NCI-H2196 (cell line): ENCODE results near the gene ODAD3.
"Not testable (repeated sequence)": the region's sequence is repeated elsewhere in the genome, so short reads cannot be mapped to it uniquely, and the experiment has no call there.

Experiments
- DNase-seq: peaks from one replicate; lab custom pipeline; 2025; ENCODE audit not compliant: unreplicated experiment; lab: John Stamatoyannopoulos, UW

Gene ODAD3

GRCh38 chr19:11444059-11444458 is 9.1 kb upstream of the ODAD3 start:
- DNase-seq: no peak

DNA sequence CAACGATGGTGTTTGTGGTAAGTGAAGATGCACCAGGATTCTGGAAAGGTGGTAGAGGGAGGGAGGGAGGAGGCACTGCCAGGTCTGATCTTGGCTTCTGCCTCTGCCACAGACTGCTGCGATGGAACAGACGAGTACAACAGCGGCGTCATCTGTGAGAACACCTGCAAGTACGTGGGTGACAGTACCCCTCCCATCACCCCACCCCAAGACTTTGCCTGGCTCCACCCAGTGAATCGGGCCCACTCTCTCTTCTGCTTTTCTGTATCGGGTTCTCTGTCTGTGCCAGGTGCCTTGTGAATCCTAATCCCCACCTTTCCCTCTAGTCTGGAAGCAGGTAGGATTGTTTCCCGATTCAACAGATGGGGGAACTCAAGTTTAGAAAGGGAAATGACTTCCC is 3.0 kb upstream of the ODAD3 start:
- DNase-seq: no peak

DNA sequence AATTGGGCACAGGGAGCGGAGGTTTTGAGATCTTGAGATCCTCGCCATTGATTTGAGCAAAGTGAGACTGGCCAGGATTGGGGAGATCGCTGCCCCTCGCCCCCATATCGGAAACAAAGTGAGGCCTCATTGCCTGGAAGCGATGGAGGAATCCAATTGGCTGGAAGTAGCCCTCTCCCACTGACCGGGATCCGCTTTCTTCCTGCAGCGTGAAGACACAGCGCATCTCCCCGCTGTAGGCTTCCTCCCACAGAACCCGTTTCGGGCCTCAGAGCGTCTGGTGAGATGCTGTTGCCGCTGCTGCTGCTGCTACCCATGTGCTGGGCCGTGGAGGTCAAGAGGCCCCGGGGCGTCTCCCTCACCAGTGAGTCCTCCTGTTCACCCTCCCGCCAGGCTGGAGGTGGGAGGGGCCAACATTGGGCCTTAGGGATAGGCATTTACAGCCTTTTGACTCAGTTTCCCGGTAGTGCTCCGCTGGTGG is 952 bp upstream of the ODAD3 start:
- no peak for DNase-seq

DNA sequence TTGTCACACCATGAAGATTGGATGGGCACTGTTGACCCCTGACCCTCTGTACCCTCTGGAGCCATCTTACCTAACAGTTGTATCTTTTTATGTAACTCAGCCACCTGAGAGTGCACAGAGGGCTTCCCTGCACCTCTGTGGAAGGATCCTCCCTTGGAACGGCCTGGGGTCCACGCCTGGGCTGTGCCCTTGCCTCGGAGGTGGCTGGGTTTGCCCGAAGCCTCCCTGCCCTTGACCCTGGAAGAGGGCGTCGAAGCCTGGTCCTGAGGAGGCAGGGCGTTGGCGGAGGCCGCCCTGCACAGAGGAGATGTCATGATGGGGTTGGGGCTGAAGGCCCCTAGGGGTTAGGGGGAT is 241 bp downstream of the ODAD3 start:
- DNase-seq: no peak

DNA sequence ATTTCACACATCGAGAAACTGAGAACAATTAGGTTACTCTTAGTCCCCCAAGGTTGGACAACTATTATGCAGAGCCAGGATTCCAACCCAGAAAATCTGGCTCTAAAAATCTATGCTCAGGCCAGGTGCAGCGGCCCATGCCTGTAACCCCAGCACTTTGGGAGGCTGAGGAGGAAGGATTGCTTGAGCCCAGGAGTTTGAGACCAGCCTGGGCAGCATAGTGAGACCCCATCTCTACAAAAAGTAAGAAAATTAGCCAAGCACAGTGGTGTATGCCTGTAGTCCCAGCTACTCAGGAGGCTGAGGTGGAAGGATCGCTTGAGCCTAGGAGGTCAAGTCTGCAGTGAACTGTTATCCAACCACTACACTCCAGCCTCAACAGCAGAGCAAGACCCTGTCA is 1.4 kb downstream of the ODAD3 start:
- DNase-seq: not testable (repeated sequence)

DNA sequence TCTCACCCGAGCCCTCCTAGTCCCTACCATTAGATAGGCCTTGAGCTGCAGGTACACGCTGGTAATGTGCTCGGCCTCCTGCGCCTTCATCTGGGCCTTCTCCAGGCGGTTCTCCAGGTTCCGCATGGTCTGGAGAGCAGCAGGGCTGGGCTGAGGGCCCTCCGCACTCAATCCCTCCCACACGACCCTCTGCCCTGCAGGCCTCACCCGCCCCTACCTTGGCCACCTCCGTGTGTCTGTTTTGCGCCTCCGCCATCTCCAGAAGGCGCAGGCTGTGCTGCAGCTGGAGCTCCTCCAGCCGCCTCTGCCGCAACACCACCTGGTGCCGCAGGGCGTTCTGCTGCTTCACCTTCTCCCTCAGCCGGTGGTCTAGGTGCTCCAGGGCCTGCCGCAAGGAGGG is 8.3 kb downstream of the ODAD3 start:
- no peak for DNase-seq

DNA sequence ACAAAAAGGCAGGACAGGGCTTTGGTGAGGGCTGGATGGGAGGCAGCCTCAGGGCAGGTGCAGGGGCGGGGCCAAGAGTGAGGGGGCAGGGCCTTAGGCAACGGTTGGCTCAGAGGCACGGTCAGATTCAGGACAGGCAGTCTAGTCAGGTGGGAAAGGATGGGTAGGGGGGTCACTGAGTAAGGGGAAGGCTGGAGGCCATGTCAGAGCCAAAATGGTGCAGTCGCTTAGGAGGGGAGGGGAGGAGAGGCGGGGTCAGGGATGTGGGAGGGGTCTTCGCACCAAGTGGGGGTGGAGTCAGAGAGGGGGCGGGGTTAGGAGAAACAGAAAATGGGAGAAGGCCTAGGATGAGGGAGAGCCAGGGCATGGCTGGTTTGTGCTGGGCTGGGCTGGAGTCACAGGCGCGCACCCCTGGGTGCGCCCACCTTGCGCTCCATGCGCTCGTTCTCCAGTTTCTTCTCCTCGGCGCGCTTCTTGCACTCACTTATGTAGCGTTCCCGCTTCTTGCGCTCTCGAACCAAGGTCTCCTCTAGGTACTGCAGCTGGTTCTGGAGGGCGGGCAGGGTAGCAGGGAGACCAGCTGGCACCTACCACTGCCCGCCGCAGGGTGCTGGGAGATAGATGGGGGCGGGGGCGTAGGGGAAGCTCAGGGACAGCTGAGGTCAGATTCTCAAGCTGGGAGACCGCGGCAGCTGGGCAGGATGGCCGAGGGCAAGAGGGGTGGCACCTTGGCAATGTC is 9.0 kb downstream of the ODAD3 start:
- DNase-seq: no peak

- DNase-seq: no peak
Observed at GRCh38 chr19:11423791-11424181, 11.1 kb downstream of the ODAD3 start.

DNA sequence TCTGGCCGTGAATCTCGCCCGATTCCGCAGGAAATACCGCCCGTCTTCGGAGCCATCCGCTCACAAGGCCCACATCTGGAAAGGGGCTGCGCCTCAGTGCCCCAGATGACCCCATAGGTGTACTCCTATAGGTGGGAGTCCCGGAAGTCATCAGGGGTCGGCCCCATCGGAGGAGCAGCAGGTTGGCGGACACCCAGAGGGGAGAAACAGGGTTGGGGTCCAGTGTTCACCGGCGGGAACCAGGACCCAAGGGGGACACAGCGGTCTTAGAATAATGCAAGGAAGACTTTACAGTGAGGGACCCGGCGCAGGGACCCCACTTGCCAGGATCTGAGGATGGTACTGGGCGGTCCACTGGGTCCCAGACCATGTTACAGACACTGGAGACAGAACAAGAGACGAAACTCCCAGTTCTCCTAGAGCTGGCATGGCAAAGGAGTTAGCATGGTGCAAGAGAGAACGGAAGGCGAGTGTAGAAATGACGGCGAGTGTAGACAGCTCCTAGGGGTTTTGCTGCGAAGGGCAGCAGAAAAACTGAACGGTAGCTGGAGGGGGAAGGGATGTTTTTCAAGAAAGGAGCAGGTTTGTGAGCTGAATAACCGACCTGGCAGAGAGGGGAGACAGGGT is 11.6 kb downstream of the ODAD3 start:
- no peak for DNase-seq

DNA sequence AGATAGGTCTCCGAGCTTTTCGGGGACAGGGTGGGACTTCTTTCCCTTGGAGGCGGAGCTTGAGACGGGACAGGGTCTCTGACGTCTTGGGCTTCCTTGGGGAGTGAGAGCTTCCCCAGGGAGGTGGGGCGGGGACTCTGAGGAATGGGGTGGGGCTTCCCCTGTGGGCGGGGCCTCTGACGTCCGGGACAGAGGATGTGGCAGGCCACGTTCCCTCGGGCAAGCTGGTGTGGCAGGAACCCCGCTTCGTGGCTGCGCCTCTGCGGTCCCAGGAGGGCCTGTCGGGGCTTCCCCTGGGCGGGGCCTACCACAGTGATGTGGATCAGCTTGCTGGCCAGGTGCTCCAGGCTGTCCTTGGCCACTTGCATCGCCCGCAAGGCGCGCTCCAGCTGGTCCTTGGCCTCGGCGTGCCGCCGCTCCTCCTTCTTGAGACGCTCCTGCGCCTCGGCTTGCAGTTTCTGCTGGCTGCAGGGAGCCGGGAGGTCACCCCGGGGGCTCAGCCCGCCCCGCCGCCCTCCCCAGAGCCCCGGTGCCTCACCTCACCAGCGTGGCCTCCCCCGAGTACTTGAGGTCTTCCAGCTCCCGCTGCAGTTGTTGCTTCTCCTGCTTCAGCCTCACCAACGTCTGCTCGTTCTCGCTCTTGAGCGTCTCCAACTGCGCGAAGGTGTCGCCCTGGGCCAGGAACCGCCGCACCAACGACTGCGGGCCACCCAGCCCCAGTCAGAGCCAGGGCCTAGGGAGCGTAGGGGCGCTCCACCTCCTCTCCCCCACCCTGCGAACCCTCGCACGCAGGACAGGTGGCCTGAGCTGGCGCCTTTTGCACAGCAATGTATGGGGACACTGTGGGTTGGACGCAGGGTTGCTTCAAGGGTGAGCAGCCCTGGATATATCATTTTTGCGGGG is 12.5 kb downstream of the ODAD3 start:
- DNase-seq: no peak

DNA sequence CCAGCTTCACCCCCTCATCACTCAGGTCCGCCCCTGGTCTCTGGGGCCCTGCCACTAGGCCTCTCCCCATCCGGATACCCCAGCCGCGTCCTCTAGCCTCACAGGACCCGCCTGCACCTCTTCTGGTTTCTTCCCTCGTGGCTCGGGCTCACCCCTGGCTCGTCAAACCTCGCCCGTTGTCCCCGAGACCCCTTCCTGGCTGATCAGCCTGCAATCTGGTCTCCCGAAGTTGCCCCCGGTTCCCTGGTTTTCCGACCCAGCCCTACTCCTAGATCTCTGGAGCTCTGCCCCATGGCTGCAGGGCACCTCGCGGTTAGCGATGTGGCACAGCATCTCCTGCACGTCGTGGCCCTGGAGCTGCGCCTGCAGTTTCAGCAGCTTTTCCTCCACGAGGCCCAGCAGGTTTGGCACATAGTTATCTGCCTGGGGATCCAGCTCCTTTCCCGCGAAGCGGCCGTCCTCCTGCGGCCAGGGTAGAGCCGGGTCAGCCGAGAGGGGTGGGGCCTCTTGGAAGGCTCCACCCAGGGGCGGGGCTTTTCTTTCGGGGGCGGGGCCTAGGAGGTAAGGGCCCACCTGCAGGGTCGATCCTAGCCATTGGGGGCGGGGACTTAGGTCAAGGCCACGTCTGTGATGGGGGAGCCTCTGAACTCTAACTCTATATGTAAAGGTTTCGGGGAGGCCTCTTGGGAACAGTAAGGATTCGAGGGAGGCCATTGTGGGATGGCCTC is 13.4 kb downstream of the ODAD3 start:
- DNase-seq: no peak

- DNase-seq: no peak
Observed at GRCh38 chr19:11420429-11421370, 14.2 kb downstream of the ODAD3 start.

DNA sequence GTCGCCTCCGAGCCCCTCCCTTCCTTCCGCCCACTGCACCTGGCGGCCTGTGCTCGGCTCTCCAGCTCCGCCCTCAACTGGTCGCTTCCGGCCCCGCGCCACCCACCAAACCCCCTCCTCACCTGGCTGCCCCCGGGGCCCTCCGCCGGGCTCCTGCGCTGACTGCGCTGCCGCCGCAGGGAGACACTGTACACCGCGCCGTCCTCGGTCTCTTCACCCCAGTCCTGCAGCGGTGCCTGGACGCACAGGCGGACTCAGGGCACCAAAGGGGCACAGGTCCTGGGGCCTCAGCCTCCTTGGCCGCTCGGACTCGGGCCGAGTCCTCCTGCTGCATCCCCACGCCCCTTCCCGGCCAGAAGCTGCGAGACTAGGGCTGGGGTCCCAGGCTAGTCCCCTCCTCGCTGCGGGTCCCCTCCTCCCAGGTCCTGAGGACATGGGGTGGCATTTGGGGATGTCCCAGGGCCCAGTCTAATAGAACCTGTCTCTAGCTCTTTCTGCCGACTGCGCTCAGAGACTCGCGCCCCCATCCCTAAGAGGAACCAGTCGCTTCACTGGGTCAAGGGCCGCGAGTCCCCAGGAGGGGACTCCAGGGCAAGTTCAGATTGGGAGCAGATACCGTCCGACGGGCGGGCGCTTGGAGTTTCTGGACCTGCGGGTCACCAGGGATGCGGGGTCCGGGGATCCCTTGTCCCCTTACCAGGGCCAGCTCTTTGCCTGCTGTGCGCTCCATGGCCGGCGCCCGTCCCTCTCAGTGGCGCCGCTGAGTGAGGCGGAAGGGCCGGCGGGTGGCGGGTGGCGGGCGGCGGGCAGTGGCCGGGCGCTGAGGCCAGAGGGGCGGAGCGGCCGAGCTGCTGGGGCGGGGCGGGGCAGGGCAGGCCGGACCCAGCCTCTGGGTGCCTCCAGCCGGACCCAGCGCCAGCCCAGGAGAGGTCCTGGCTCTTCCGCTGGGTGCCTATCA is 16.1 kb downstream of the ODAD3 start, which contains the start of gene RGL3:
TSS of gene RGL3 (minus strand) at position 766 of the 958 bp plus-strand sequence. CDS start at position 730, 36 bp downstream.
- peak; percentile 65 for DNase-seq

GRCh38 chr19:11418094-11418548 is 16.8 kb downstream of the ODAD3 start:
- no peak for DNase-seq

- DNase-seq: no peak
Observed at GRCh38 chr19:11416346-11417052, 18.4 kb downstream of the ODAD3 start.

DNA sequence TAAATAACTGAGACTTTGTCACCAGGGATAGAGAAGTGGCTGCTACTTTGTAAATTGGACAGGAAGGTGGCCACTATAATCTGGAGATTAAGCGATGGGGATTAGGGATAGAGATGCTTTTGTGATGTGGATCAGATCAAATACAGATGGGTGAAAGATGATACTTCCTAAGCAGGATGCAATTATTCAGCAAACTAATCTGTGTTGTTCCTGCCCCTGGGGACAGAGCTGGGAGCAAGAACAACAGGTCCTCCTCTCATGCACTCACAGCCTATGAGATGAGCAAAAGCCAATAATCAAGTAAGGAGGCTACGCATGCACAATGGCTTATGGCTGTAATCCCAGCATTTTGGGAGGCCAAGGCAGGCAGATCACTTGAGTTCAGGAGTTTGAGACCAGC is 20.4 kb downstream of the ODAD3 start:
- DNase-seq: no peak

DNA sequence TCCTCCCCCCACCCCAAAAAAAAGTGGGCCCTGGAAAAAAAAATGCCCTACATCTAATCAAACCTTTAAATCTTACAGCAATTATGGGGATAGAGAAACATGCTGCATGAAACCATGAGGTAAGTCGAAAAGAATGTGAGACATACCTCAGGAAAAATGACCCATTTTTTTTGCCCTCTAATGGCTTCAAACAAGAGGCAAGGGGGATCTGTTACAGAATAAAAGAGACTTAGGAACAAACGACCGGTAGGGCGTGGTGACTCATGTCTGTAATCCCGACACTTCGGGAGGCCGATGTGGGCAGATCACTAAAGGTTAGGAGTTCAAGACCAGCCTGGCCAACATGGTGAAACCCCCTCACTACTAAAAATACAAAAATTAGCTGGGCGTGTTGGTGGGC is 24.2 kb downstream of the ODAD3 start:
- no peak for DNase-seq

DNA sequence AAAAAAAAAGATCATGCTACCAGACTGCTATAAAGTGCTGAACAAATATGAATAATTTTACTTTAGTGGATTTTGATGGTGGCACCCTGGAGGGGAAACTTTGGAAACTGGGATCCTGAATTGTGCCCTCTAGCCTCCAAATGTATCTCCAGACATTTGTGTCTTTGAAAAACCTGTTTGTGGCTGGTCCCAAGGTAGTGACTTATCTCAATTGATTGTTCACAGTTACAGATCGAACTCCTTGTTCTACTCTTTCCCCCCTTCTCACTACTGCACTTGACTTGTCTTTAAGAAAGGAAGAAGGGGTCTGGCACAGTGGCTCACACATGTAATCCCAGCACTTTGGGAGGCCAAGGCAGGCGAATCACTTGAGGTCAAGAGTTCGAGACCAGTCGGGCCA is 26.3 kb downstream of the ODAD3 start:
- DNase-seq: no peak
